ENCODE data around the gene PLEKHO2.
"Not testable (repeated sequence)": the region's sequence is repeated elsewhere in the genome, so short reads cannot be mapped to it uniquely, and the experiment has no call there.

GRCh38 chr15:64795921-64796320 lies 45.8 kb upstream of the PLEKHO2 start:
- TF ChIP-seq EP300 (IDR thresholded peaks at IDR 0.05), result not testable (repeated sequence)
- TF ChIP-seq, protein P1, sequence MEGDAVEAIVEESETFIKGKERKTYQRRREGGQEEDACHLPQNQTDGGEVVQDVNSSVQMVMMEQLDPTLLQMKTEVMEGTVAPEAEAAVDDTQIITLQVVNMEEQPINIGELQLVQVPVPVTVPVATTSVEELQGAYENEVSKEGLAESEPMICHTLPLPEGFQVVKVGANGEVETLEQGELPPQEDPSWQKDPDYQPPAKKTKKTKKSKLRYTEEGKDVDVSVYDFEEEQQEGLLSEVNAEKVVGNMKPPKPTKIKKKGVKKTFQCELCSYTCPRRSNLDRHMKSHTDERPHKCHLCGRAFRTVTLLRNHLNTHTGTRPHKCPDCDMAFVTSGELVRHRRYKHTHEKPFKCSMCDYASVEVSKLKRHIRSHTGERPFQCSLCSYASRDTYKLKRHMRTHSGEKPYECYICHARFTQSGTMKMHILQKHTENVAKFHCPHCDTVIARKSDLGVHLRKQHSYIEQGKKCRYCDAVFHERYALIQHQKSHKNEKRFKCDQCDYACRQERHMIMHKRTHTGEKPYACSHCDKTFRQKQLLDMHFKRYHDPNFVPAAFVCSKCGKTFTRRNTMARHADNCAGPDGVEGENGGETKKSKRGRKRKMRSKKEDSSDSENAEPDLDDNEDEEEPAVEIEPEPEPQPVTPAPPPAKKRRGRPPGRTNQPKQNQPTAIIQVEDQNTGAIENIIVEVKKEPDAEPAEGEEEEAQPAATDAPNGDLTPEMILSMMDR (IDR thresholded peaks at IDR 0.05), result not testable (repeated sequence)
